HUDEP-2 (cell line): ENCODE measurements around the gene POLR2A.

ENCODE experiments used
- DNase-seq, 76 experiments: peaks; one replicate each; lab custom pipeline; 2025; ENCODE audit not compliant: unreplicated experiment in 76 of 76; lab: John Stamatoyannopoulos, UW

POLR2A gene

DNA sequence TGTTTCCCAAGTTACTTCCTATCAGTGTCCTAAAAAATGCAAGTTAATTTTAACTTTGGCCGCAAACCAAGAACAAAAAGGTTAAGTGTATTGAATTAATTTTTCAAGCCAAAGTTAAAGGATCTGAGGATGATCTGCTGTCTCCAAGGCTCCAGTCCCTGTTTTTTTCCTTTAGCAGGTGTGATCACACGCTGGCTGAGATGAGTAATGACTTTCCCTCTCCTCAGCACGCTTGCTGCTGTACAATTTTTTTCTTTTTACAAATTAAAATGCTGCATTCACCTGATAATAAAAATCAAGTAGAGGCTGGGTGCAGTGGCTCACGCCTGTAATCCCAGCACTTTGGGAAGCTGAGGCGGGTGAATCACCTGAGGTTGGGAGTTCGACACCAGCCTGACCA, 60.7 kb downstream of the POLR2A start:
- DNase-seq = no peak

DNA sequence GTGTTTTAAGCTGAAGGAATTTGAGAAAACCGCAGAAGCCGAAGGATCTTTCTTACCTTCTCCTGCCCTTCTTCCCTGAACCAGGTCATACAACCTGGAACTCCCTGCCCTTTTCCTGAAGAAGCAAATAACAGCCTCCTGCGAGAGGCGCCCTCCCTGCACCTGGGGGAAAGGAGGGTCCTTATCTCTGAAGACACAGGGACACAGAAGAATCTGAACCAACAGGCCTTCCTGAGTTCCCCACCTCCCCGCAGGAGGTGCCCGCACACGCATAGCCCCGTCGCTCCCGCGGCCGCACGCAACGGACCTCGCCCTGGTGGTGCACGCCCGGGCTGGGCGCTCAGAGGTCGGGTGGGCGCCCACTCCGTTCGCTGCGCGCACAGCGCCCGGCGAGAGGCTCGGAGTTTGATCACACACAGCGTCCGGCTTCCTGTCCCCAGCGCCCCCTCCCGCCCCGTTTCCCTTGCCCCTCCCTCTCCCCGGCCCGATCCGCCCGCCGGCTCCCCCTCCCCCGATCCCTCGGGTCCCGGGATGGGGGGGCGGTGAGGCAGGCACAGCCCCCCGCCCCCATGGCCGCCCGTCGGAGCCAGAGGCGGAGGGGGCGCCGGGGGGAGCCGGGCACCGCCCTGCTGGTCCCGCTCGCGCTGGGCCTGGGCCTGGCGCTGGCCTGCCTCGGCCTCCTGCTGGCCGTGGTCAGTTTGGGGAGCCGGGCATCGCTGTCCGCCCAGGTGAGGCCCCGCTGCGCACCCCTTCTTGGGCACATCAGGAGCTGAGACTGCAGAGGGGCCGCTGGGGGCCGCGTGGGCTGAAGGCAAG, 64.6 kb downstream of the POLR2A start, which contains the start of gene TNFSF12:
Gene TNFSF12, plus strand, starts transcription at position 474 of the 816 bp plus-strand sequence. Its CDS starts 96 bp downstream, at position 570.
- no peak for DNase-seq
